HG02610 (cell line): Measurements from ENCODE around the gene METAP1D.
"Not testable (repeated sequence)": the region's sequence is repeated elsewhere in the genome, so short reads cannot be mapped to it uniquely, and the experiment has no call there.

Source experiments
- ATAC-seq: cut with Tn5 transposase; IDR thresholded peaks from one replicate; pipeline ENCODE4 v1.9.1; 2021; ENCODE audit warnings: mild to moderate bottlenecking, moderate library complexity; ENCODE audit not compliant: unreplicated experiment

The METAP1D gene

DNA sequence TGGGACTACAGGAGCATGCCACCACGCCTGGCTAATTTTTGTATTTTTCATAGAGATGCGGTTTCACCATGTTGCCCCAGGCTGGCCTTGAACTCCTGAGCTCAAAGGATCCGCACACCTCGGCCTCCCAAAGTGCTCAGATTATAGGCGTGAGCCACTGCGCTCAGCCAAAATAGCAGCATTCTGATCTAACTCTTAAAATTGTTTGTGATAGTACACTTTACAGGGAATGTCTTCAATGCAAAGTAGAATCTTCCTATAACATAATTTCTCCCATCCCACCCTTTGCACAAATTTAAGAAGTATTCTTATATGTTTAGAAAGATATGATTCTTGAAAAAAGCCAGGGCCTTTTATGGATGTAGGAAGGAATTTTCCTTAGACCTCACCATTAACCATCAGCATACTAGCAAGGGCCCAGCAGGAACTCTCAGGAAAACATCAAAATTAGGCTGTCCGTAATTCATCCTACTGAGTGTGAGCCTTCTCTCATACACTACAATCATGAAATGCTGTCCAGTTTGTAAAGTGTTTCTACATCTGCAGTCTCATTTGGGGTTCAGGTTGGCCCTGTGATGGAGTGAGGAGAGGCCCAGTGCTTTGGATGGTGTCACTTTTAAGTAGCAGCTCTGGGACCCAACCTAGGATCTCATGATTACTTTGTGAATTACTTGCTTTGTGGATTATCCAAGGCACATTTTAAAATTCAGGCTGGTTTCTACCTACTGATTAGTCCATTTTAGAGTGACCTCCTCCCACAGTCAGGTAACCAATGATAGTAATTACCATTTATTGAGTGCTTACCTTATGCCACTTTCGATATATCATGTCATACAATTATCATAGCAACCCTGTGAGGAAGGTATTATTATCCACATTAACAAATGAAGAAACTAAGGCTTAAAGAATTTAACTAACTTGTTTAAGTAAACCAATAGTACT is 48.1 kb downstream of the METAP1D start:
- no peak for ATAC-seq

DNA sequence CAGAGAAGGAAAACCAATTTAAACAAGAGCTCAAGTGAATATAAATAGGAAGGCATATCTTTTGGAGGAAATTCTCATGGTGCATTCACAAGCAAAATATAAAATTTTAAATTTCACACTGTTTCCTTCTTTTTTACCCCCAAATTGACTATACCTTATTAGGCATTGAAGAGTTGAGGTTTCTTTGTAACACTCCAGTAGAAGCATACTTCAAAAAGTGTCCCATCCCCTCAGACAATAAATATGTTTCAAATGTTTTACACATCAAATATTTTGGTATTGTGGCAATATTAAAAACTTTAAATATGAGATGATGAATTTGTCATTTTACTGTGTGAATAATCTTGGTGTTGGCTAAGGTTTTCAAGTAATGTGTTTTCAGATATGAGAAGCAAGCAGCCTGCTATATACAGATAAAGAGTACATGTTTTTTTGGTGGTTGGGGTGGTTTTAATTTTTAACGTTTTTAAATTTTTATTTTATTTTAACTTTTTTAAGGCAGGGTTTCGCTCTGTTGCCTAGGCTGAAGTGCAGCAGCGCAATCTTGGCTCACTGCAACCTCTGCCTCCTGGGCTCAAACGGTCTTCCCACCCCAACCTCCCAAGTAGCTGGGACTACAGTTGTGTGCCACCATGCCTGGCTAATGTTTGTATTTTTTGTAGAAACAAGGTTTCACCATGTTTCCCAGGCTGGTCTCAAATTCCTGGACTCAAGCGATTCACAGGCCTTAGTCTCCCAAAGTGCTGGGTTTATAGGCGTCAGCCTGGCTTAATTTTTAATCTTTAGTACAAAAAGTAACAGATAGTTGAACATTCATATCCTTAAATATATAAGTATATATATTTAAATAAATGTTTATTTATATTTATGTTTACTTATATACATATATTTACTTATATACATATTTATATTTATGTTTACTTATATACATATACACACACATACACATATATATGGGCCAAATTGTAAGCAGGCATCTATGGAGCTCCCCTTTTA is 49.1 kb downstream of the METAP1D start:
- ATAC-seq, result no peak

DNA sequence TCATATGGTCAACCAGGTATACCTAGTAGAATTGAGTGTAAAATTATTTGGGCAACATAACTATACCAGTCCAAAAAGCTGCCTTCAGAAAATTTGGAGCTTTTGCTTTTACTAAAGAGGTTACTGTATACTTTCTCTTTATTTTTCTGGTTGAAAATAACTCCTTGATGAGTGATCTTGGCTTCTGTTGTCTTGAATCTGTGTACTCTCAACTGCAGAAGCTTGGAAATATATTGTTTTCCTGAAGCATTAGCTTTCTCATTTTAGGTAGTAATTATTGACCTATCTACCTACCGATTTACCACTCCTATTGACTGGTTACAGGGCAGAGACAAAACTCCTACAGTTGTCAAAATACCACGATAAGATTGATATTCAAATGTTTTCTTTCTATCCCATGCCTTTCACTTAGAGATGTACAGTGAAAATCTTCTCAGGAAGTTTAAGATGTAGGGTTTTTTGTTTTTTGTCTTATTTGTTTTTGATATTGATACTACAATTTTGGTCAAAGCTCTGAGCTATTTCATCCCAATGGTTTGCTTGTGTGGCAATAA is 49.9 kb downstream of the METAP1D start:
- no peak for ATAC-seq

- no peak for ATAC-seq
Measured at GRCh38 chr2:172050479-172051125, 50.8 kb downstream of the METAP1D start.

- peak; percentile 54 for ATAC-seq
Measured at GRCh38 chr2:172052000-172052983, 52.5 kb downstream of the METAP1D start.

- ATAC-seq, result no peak
Measured at GRCh38 chr2:172053486-172053885, 53.7 kb downstream of the METAP1D start.

DNA sequence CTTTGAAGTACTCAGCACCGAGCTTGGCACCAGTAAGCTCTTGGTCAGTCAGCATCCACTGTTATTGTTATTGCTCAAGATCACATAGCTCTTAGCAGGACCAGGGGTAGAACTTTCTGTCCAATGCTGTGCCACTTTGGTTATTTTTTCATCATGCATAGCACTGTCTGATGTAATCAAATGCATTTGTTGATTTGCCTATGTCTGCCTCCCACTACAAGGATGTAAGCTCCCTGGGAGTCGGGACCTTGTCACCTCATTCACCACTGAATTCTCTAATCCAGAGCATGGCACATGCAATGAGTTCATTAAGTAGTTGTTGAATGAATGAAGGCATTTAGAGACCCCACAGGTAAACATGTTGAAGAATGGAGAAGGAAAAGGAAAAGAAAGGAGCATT is 56.5 kb downstream of the METAP1D start:
- no peak for ATAC-seq

- ATAC-seq, result no peak
Measured at GRCh38 chr2:172058660-172059059, 58.9 kb downstream of the METAP1D start.

DNA sequence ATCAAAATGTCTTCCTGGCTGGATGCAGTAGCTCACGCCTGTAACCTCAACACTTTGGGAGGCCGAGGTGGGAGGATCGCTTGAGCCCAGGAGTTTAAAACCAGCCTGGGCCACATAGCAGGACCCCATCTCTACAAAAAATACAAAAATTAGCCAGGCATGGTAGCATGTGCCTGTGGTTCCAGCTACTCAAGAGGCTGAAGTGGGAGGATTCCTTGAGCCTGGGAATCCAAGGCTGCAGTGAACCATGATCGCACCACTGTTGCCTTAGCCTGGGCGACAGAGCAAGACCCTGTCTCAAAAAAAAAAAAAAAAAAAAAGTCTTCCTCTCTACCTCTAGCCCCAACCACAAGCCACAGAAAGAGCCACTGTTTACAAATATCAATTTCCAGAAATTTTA is 60.4 kb downstream of the METAP1D start:
- not testable (repeated sequence) for ATAC-seq

GRCh38 chr2:172062402-172063004 is 62.8 kb downstream of the METAP1D start:
- ATAC-seq, result no peak

DNA sequence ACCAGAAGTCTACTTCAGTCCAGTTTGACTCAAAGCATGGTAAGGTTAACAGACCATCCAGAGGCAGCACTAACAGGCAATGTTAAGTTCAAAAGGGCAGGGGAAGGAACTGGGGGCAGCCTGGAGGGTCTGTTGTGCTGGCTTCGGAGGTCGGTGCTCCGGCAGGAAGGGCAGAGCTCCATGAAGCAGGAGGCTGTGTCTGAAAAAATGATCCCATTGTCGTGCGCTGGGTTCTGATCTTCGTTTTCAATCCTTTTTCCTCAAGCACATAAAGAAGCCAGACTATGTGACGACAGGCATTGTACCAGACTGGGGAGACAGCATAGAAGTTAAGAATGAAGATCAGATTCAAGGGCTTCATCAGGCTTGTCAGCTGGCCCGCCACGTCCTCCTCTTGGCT is 63.7 kb downstream of the METAP1D start:
- no peak for ATAC-seq

DNA sequence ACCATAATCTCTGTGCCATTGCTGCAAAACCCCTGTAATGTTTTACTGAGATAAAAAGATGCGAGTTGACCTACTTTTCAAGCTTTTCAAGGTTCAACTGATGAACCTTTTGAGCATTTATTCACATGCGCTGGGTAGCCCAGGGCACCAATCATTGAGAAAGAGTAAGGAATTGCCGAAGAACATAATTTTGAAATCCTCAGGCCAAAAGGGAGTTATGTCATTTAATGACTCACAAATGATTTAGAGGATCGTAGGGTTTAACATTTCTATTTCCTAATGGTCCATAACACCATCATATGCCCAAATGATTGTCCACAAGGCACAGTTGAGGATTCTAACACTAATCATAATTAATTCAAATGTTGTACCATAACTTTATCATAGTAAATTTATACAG is 65.4 kb downstream of the METAP1D start:
- ATAC-seq, result no peak

- ATAC-seq, result no peak
Measured at GRCh38 chr2:172066394-172066886, 66.7 kb downstream of the METAP1D start.

DNA sequence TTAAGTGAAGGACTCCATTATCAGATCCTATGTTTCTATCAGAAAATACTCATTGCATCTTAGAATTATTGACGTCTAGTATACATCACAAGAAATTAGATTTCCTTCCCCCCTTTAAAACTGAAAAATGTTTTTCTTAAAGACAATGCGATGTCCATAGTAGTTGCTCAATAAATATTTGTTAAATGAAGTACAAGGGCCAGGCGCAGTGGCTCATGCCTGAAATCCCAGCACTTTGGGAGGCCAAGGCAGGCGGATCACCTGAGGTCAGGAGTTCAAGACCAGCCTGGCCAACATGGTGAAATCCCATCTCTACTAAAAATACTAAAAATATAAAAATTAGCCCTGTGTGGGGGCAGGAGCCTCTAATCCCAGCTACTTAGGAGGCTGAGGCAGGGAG is 68.2 kb downstream of the METAP1D start:
- not testable (repeated sequence) for ATAC-seq

- ATAC-seq, result no peak
Measured at GRCh38 chr2:172070936-172071335, 71.2 kb downstream of the METAP1D start.

DNA sequence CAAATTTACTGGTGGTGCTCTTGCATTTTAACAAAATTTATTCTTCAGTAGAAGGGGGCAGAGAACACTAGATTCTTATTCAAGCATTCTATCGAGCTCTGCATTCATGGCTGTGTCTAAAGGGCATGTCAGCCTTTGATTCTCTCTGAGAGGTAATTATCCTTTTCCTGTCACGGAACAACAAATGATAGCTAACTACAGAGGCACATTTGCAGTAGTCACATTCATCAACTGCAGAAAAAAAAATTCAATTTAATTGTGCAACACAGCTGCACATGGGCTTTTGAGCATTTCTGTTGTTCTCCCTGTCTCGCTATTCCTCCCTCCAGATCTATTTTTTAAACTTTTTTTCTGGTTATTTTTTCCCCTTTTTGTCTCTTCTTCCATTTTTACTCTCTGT is 72.5 kb downstream of the METAP1D start:
- ATAC-seq, result no peak

- no peak for ATAC-seq
Measured at GRCh38 chr2:172072706-172073105, 73.0 kb downstream of the METAP1D start.

DNA sequence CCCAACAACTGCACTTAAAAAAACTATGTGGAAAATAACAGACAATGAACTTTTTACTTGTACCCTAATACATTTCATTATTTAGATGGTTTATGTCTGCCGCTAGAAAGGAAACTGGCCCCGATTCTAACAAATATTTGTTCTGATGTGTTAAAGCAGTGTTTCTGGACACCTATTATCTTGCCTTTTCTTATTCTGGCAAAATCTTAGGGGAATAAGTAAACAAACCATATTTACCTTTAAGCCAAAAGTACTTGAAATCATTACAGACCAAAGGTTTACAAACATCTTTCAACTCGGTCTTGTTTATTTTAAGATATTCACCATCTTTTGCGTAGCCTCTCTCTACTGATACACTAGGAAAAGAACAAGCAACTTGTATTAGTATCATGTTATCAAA is 73.8 kb downstream of the METAP1D start:
- no peak for ATAC-seq

DNA sequence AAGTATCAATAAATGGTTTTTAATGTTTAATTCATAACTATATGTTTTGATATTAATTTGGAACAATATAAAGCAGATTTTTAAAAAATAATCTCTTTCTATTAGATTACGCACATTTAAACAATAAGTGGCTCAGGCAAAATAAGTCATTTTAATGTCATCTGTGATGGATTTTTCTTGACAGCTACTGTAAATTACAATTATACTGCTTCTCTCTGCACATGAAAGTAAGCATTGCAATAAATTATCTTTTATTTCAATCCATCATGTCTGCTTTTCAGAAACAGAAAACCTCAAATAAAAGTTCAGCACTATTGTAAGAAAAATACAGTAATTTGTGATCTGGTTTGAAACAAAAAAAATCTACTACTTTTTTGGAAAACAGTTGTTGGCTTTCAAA is 74.5 kb downstream of the METAP1D start:
- no peak for ATAC-seq
